Putamen (tissue), 1 donor: ENCODE data around the gene GSTK1.

Source experiments
- DNase-seq: peaks from one replicate; pipeline ENCODE4 v3.0.0-alpha.2; 2016; ENCODE audit warnings: low spot score

Gene GSTK1

GRCh38 chr7:143300959-143301935, 38.0 kb downstream of the GSTK1 start:
- no peak for DNase-seq

- DNase-seq: no peak
These were observed 40.5 kb downstream of the GSTK1 start for GRCh38 chr7:143303733-143304132.

- DNase-seq: no peak
These were observed 41.7 kb downstream of the GSTK1 start for GRCh38 chr7:143304938-143305337.

GRCh38 chr7:143305423-143306070, 42.3 kb downstream of the GSTK1 start:
- DNase-seq: no peak

- no peak for DNase-seq
These were observed 45.4 kb downstream of the GSTK1 start for GRCh38 chr7:143308632-143309031.

- DNase-seq: no peak
These were observed 50.9 kb downstream of the GSTK1 start for GRCh38 chr7:143314127-143314526.

GRCh38 chr7:143315776-143316175, 52.5 kb downstream of the GSTK1 start, which contains the start of gene CLCN1:
TSS of gene CLCN1 (plus strand) at chr7:143316111. CDS start at chr7:143316213, 102 bp downstream.
- no peak for DNase-seq

- DNase-seq: peak; percentile 66
These were observed 53.3 kb downstream of the GSTK1 start for GRCh38 chr7:143316492-143316891.

GRCh38 chr7:143318661-143319060, 55.4 kb downstream of the GSTK1 start:
- no peak for DNase-seq
